ENCODE measurements around the gene GADD45G.

GADD45G gene

DNA sequence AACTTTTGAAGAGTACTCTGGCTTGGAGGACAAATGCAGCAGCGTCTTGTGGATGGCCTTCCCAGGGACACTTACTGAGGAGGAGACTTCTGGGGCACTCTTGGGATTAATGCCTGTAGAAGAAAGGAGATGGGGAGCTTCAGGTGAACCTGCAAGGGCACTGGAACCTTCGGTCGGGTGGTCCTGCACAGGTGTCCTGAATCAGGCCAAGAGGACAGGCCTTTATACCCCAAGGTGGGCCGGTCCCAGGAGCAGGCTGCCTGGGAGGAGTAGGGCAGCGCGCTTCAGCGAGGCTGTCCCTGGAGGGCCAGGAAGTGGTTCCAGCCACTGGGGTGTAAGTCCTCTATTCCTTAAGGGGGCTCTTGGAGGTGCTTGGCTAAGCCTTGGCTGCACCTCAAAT lies 27.9 kb downstream of the GADD45G start:
- no peak overlapping the region for H3K27ac ChIP-seq
- H3K79me2 ChIP-seq (ENCODE audit: insufficient read depth, low read depth): no peaks in the 10 kb centered on the region
- H4K20me1 ChIP-seq (ENCODE audit: insufficient read depth): no peaks in the 10 kb centered on the region
- no peak overlapping the region for H3K4me3 ChIP-seq (IDR thresholded peaks at IDR 0.05; ENCODE audit: insufficient read depth, low read depth, low read length)
- TF ChIP-seq, protein P1, sequence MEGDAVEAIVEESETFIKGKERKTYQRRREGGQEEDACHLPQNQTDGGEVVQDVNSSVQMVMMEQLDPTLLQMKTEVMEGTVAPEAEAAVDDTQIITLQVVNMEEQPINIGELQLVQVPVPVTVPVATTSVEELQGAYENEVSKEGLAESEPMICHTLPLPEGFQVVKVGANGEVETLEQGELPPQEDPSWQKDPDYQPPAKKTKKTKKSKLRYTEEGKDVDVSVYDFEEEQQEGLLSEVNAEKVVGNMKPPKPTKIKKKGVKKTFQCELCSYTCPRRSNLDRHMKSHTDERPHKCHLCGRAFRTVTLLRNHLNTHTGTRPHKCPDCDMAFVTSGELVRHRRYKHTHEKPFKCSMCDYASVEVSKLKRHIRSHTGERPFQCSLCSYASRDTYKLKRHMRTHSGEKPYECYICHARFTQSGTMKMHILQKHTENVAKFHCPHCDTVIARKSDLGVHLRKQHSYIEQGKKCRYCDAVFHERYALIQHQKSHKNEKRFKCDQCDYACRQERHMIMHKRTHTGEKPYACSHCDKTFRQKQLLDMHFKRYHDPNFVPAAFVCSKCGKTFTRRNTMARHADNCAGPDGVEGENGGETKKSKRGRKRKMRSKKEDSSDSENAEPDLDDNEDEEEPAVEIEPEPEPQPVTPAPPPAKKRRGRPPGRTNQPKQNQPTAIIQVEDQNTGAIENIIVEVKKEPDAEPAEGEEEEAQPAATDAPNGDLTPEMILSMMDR (conservative IDR thresholded peaks at IDR 0.05; ENCODE audit: low read depth, low read length): no peak
- no peak overlapping the region for H3K9ac ChIP-seq
- no peak overlapping the region for H2AFZ ChIP-seq (ENCODE audit: low read depth)
- H3K27me3 ChIP-seq (ENCODE audit: insufficient read depth, low read depth): no peaks in the 10 kb centered on the region
- H3K4me2 ChIP-seq: no peak overlapping the region
- no peaks in the 10 kb centered on the region for H3K36me3 ChIP-seq (ENCODE audit: insufficient read depth)
- H3K4me1 ChIP-seq (ENCODE audit: low read depth, poor library complexity, severe bottlenecking): no peaks in the 10 kb centered on the region

DNA sequence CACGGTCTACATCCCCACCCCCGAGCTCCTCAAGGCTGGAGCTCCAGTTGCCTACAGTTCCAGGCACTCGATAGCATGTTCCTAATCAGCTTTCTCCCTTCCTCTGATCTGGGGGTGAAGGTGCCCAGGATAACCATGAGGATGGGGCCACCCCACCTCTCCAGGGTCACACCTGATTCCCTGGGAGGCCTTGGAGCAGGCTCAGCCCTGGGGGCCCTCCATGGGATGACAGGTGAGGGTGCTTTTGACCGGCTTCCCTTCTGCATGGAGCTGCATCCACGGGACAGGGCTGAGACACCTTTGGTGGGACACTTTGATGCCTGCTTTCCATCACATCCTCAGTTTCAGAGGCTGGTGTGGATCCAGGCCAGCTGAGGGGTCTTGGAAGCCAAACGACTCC lies 28.6 kb downstream of the GADD45G start:
- no peaks in the 10 kb centered on the region for H3K36me3 ChIP-seq (ENCODE audit: insufficient read depth)
- H3K27me3 ChIP-seq (ENCODE audit: insufficient read depth, low read depth): no peaks in the 10 kb centered on the region
- TF ChIP-seq, protein P1 (conservative IDR thresholded peaks at IDR 0.05; ENCODE audit: low read depth, low read length): no peak
- no peak overlapping the region for H3K27ac ChIP-seq
- no peaks in the 10 kb centered on the region for H4K20me1 ChIP-seq (ENCODE audit: insufficient read depth)
- H2AFZ ChIP-seq (ENCODE audit: low read depth): no peak overlapping the region
- H3K9ac ChIP-seq: no peak overlapping the region
- no peaks in the 10 kb centered on the region for H3K79me2 ChIP-seq (ENCODE audit: insufficient read depth, low read depth)
- H3K4me2 ChIP-seq: no peak overlapping the region
- H3K4me3 ChIP-seq (IDR thresholded peaks at IDR 0.05; ENCODE audit: insufficient read depth, low read depth, low read length): no peak overlapping the region
- H3K4me1 ChIP-seq (ENCODE audit: low read depth, poor library complexity, severe bottlenecking): no peaks in the 10 kb centered on the region

DNA sequence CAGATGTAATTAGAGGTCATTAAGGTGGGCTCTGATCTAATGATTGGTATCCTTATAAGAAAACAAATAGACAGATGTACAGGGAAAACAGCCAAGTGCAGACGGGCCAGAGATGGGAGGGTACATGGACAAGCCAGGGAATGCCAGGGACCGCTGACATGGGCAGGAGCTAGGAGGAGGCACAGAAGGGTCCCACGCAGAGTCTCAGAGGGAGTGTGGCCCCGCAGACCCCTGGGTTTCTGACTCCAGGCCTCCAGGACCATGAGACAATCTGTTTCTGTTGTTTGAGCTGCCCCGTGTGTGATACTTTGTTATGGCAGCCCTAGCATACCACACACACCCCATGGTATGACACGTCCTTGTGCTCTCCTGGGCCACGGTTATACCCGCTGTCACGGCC lies 29.1 kb downstream of the GADD45G start:
- H3K4me1 ChIP-seq (ENCODE audit: low read depth, poor library complexity, severe bottlenecking): no peaks in the 10 kb centered on the region
- no peaks in the 10 kb centered on the region for H3K36me3 ChIP-seq (ENCODE audit: insufficient read depth)
- no peaks in the 10 kb centered on the region for H3K79me2 ChIP-seq (ENCODE audit: insufficient read depth, low read depth)
- TF ChIP-seq, protein P1 (conservative IDR thresholded peaks at IDR 0.05; ENCODE audit: low read depth, low read length): no peak
- H3K9ac ChIP-seq: no peak overlapping the region
- no peak overlapping the region for H3K4me3 ChIP-seq (IDR thresholded peaks at IDR 0.05; ENCODE audit: insufficient read depth, low read depth, low read length)
- no peaks in the 10 kb centered on the region for H4K20me1 ChIP-seq (ENCODE audit: insufficient read depth)
- no peaks in the 10 kb centered on the region for H3K27me3 ChIP-seq (ENCODE audit: insufficient read depth, low read depth)
- H2AFZ ChIP-seq (ENCODE audit: low read depth): no peak overlapping the region
- H3K27ac ChIP-seq: no peak overlapping the region
- H3K4me2 ChIP-seq: no peak overlapping the region

DNA sequence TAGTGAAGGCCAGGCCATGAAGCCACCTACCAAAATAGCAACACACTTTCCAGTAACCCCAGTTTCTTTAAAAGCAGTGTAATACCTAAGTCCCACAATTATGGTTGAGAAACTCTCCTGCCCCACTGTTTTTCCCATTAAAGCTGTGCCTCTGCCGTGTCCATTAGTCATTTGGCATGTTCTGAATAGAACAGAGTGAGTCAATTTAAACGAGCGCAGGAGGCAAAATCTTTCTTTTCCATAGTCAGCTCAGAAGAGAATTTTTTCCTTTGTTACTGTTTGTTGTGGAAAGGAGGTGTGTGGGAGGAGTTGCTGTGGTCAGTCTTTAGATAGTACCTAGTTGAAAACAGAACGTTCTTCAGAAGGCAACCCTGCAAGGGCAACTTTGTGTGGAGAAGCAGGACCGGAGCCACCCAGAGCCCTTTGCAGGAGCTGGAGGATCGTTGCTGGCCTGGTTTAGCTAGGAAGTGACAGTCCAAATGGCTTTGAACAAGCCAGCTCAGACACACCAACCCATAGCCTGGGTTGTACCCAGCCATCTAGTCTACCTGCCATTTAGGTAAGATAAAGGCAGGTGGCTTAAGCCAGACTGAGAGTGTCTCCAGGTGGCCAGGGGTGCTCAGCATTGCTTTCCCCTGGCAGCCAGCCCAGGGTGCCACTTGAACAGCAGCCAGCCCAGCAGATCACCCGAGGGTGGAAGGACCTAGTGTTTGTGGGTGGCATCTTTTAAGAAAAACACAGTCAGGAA lies 30.4 kb downstream of the GADD45G start:
- TF ChIP-seq, protein P1 (conservative IDR thresholded peaks at IDR 0.05; ENCODE audit: low read depth, low read length): no peak
- H2AFZ ChIP-seq (ENCODE audit: low read depth): no peak overlapping the region
- H3K79me2 ChIP-seq (ENCODE audit: insufficient read depth, low read depth): no peaks in the 10 kb centered on the region
- no peak overlapping the region for H3K27ac ChIP-seq
- no peak overlapping the region for H3K4me3 ChIP-seq (IDR thresholded peaks at IDR 0.05; ENCODE audit: insufficient read depth, low read depth, low read length)
- H4K20me1 ChIP-seq (ENCODE audit: insufficient read depth): no peaks in the 10 kb centered on the region
- H3K4me2 ChIP-seq: no peak overlapping the region
- no peak overlapping the region for H3K9ac ChIP-seq
- no peaks in the 10 kb centered on the region for H3K4me1 ChIP-seq (ENCODE audit: low read depth, poor library complexity, severe bottlenecking)
- H3K36me3 ChIP-seq (ENCODE audit: insufficient read depth): no peaks in the 10 kb centered on the region
- H3K27me3 ChIP-seq (ENCODE audit: insufficient read depth, low read depth): no peaks in the 10 kb centered on the region
